Esophagus squamous epithelium (tissue), 4 donors: ENCODE results near the gene TDRD9.

Experiments
- POLR2A ChIP-seq, 4 donors: fragments of 450-650 bp; IDR thresholded peaks; one replicate each; pipeline ENCODE4 v1.6.1; 2017; ENCODE audit warnings: antibody characterized with exemption in 4 of 4, mild to moderate bottlenecking in 4 of 4, moderate library complexity in 3 of 4
- TF ChIP-seq, protein P1 (sequence below), 6 experiments: fragments of 450-650 bp in 4 of 6; fragments of 200-600 bp in 2 of 6; sonication (generic) in 2 of 6; IDR thresholded peaks; one replicate each; pipeline ENCODE4 v1.5.1; 2016 to 2019; ENCODE audit warnings: antibody characterized with exemption in 6 of 6, mild to moderate bottlenecking in 4 of 6, moderate library complexity in 4 of 6

DNA sequence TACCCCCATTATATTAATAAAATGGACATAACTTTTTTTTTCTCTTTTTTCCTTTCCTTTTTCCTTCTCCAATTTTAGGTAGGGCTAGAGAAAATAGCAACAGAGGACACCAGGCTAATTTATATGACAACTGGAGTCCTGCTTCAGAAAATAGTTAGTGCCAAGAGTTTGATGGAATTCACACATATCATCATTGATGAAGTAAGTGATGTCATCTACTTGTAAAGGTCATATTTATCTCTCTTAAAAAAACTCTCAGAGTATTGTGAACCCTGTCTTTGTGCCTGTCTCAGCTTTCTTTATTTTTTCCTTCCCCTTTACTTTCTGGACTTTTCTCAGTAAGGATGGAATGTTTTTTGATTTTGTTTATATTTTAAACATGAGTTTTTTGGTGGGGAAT is 38.4 kb downstream of the TDRD9 start:
- TF ChIP-seq, protein P1, sequence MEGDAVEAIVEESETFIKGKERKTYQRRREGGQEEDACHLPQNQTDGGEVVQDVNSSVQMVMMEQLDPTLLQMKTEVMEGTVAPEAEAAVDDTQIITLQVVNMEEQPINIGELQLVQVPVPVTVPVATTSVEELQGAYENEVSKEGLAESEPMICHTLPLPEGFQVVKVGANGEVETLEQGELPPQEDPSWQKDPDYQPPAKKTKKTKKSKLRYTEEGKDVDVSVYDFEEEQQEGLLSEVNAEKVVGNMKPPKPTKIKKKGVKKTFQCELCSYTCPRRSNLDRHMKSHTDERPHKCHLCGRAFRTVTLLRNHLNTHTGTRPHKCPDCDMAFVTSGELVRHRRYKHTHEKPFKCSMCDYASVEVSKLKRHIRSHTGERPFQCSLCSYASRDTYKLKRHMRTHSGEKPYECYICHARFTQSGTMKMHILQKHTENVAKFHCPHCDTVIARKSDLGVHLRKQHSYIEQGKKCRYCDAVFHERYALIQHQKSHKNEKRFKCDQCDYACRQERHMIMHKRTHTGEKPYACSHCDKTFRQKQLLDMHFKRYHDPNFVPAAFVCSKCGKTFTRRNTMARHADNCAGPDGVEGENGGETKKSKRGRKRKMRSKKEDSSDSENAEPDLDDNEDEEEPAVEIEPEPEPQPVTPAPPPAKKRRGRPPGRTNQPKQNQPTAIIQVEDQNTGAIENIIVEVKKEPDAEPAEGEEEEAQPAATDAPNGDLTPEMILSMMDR (IDR thresholded peaks at IDR 0.05), result no peak
- TF ChIP-seq POLR2A (IDR thresholded peaks at IDR 0.05), result no peak
